Caco-2 (cell line): ENCODE results near the gene CTAG1A. TPM values are rescaled to one million over a fixed set of nuclear protein-coding genes. Genes with fewer than 3 reads are reported as not detected.
"Not testable (repeated sequence)": the region's sequence is repeated elsewhere in the genome, so short reads cannot be mapped to it uniquely, and the experiment has no call there.

Experiments used
- BruUV-seq: library from RNA; stranded (reverse); fragments of 400-500 nt; replicated peaks from 2 replicates; lab custom pipeline; 2021; lab: Mats Ljungman, UMichigan
- CTCF ChIA-PET: fragments of 300-600 bp; sonication (Branson Sonifier 250); formaldehyde crosslinking; loops from one replicate; lab custom pipeline; 2022; ENCODE audit warnings: antibody characterized with exemption; lab: Charles Lee
- POLR2A ChIA-PET: fragments of 300-600 bp; sonication (Branson Sonifier 250); formaldehyde crosslinking; loops from one replicate; lab custom pipeline; 2022; ENCODE audit warnings: antibody characterized with exemption; lab: Charles Lee
- DNase-seq, 2 experiments: peaks; one replicate each; pipeline versions ENCODE4 v3.0.0 to v3.0.0-alpha.2; 2020 to 2022
- H3K27me3 ChIP-seq: replicated peaks from 2 replicates; pipeline ENCODE4 v1.6.0; 2011; ENCODE audit warnings: low read length; ENCODE audit not compliant: control insufficient read depth, insufficient read depth
- H3K36me3 ChIP-seq: 2 replicates; pipeline ENCODE4 v1.5.1; 2011; ENCODE audit warnings: low read length; ENCODE audit not compliant: control insufficient read depth, insufficient read depth
- H3K4me1 ChIP-seq: fragments of 250-450 bp; sonication (Bioruptor Pico); 2 replicates; pipeline ENCODE4 v1.5.1; 2020; ENCODE audit warnings: mild to moderate bottlenecking
- H3K4me3 ChIP-seq: 2 replicates; pipeline ENCODE4 v1.5.1; 2011; ENCODE audit warnings: low read depth, mild to moderate bottlenecking, control low read depth, low read length
- H3K9me3 ChIP-seq: fragments of 250-450 bp; sonication (Bioruptor Pico); 2 replicates; pipeline ENCODE4 v1.5.1; 2020; ENCODE audit warnings: mild to moderate bottlenecking, moderate library complexity
- H3K27ac Mint-ChIP-seq: one replicate; pipeline ENCODE4 v1.8.0; 2022; ENCODE audit warnings: mixed read lengths; ENCODE audit not compliant: unreplicated experiment
- H3K27me3 Mint-ChIP-seq: one replicate; pipeline ENCODE4 v1.8.0; 2022; ENCODE audit warnings: mixed read lengths; ENCODE audit not compliant: insufficient read depth, unreplicated experiment
- H3K36me3 Mint-ChIP-seq: one replicate; pipeline ENCODE4 v1.8.0; 2022; ENCODE audit warnings: mild to moderate bottlenecking, mixed read lengths; ENCODE audit not compliant: insufficient read depth, unreplicated experiment
- H3K4me1 Mint-ChIP-seq: one replicate; pipeline ENCODE4 v1.8.0; 2022; ENCODE audit warnings: low read depth, mixed read lengths; ENCODE audit not compliant: unreplicated experiment
- H3K4me3 Mint-ChIP-seq: one replicate; pipeline ENCODE4 v1.8.0; 2022; ENCODE audit warnings: mild to moderate bottlenecking, moderate library complexity, mixed read lengths; ENCODE audit not compliant: unreplicated experiment
- H3K9me3 Mint-ChIP-seq: one replicate; pipeline ENCODE4 v1.8.0; 2022; ENCODE audit warnings: mixed read lengths; ENCODE audit not compliant: unreplicated experiment
- CTCF ChIP-seq, 2 experiments: fragments of 200-600 bp in 1 of 2; IDR thresholded peaks; 1 replicate in 1 of 2; 2 replicates in 1 of 2; pipeline versions ENCODE4 v1.5.1 to v1.8.0; 2011 to 2022; ENCODE audit warnings: antibody characterized with exemption in 1 of 2, control low read depth in 1 of 2, inconsistent platforms in 1 of 2, low read depth in 1 of 2, low read length in 1 of 2, mild to moderate bottlenecking in 1 of 2, moderate library complexity in 1 of 2; ENCODE audit not compliant: insufficient read depth in 1 of 2, severe bottlenecking in 1 of 2, unreplicated experiment in 1 of 2
- intact Hi-C: fragments of 100-400 bp; cut with micrococcal nuclease; formaldehyde crosslinking; loops from one replicate; pipeline ENCODE4 v1.10.0; 2022; ENCODE audit not compliant: unreplicated experiment
- total RNA-seq: library from RNA; stranded (reverse); gene quantifications from 2 replicates; pipeline ENCODE4 v1.2.3, GENCODE V29; 2022

Gene CTAG1A
- total RNA-seq, 1 experiment from 2014 or later, result not detected

- Mint-ChIP-seq H3K9me3 (no peaks in the 10 kb centered on the region), H3K4me3 (peak within 1 kb of the TSS; percentile 99), H3K27ac (peak within 1 kb of the TSS; percentile 95), H3K36me3 (peaks cover 37% of the 10 kb centered on the region), H3K27me3 (no peaks in the 10 kb centered on the region), H3K4me1 (peaks cover 10% of the 10 kb centered on the region)
- H3K4me1 ChIP-seq, result no peaks in the 10 kb centered on the region; the same call in 1 of the 2 replicates
- TSS peak; percentile 44 for BruUV-seq
- peak; percentile 90 to 92 for DNase-seq
- no peaks in the 10 kb centered on the region for H3K9me3 ChIP-seq
- ChIA-PET CTCF (interaction anchor here (0.7 kb wide), 1 partner anchor 174 kb away, joined by 3 read pairs; no protein-coding TSS in a partner anchor), POLR2A (interaction anchor here (0.6 to 1.2 kb wide), 2 partner anchors 57 to 100 kb away, joined by 3 to 6 read pairs; partner anchors contain the start of gene SLC10A3)
- H3K36me3 ChIP-seq, result no peaks in the 10 kb centered on the region
- intact Hi-C loops, result loop anchor here (1.0 kb wide), 1 partner anchor 31 kb away; the partner anchor contains the start of gene FAM3A
- no peak for TF ChIP-seq CTCF (IDR thresholded peaks at IDR 0.05; ENCODE audit: insufficient read depth in 1 of 2, low read depth in 1 of 2, low read length in 1 of 2, severe bottlenecking in 1 of 2, unreplicated experiment in 1 of 2)
- H3K27me3 ChIP-seq, result no peaks in the 10 kb centered on the region
- H3K4me3 ChIP-seq, result peak within 1 kb of the TSS; percentile 76
These were observed 37.5 kb upstream of the CTAG1A start, which contains the start of gene IKBKG for GRCh38 chrX:154547245-154548027. IKBKG (plus strand) TSS chrX:154547620; CDS start chrX:154552003, 4,383 bp downstream.

GRCh38 chrX:154548028-154548316 is 37.0 kb upstream of the CTAG1A start:
- Mint-ChIP-seq H3K4me3 (peak overlapping the region; percentile 99), H3K9me3 (no peaks in the 10 kb centered on the region), H3K27me3 (no peaks in the 10 kb centered on the region), H3K27ac (peak overlapping the region; percentile 95), H3K36me3 (peaks cover 38% of the 10 kb centered on the region), H3K4me1 (peaks cover 10% of the 10 kb centered on the region)
- Histone ChIP-seq H3K4me3 (peak overlapping the region; percentile 76), H3K27me3 (no peaks in the 10 kb centered on the region), H3K4me1 (no peaks in the 10 kb centered on the region), H3K9me3 (no peaks in the 10 kb centered on the region), H3K36me3 (no peaks in the 10 kb centered on the region; the same call in 1 of the 2 replicates)
- no peak for TF ChIP-seq CTCF (IDR thresholded peaks at IDR 0.05; ENCODE audit: insufficient read depth in 1 of 2, low read depth in 1 of 2, low read length in 1 of 2, severe bottlenecking in 1 of 2, unreplicated experiment in 1 of 2)
- no peak for DNase-seq
- CTCF ChIA-PET, result interaction anchor here (0.7 kb wide), 1 partner anchor 174 kb away, joined by 3 read pairs; no protein-coding TSS in a partner anchor
- no TSS peak for BruUV-seq
- intact Hi-C loops, result no loop called here
- POLR2A ChIA-PET, result interaction anchor here (0.6 to 1.2 kb wide), 2 partner anchors 57 to 100 kb away, joined by 3 to 6 read pairs; partner anchors contain the start of gene SLC10A3

DNA sequence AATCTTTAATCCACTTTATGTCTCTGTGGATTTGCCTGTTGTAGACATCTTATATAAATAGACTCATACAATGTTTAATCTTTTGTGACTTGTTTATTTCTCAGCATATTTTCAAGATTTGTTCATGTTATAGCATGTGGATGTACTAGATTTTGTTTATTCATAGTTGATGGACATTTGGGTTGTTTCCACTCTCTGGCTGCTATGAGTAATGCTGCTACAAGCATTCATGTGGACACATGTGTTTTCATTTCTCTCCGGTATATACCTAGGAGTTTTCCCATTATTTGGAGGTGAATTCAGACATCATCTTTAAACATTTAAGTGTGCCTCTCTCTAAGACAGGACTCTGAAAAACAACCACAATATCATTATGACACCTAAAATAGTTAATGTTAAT is 35.2 kb upstream of the CTAG1A start:
- peaks cover 1% of the 10 kb centered on the region; the same call in 1 of the 2 replicates for H3K36me3 ChIP-seq
- no peak for TF ChIP-seq CTCF (IDR thresholded peaks at IDR 0.05; ENCODE audit: insufficient read depth in 1 of 2, low read depth in 1 of 2, low read length in 1 of 2, severe bottlenecking in 1 of 2, unreplicated experiment in 1 of 2)
- H3K4me3 Mint-ChIP-seq, result peak overlapping the region; percentile 30
- POLR2A ChIA-PET, result no interaction called here
- peaks cover 10% of the 10 kb centered on the region for H3K4me1 Mint-ChIP-seq
- CTCF ChIA-PET, result no interaction called here
- H3K9me3 Mint-ChIP-seq, result no peaks in the 10 kb centered on the region
- H3K27ac Mint-ChIP-seq, result no peak overlapping the region
- no TSS peak for BruUV-seq
- peaks cover 43% of the 10 kb centered on the region for H3K36me3 Mint-ChIP-seq
- H3K9me3 ChIP-seq, result no peaks in the 10 kb centered on the region
- no peak overlapping the region for H3K4me3 ChIP-seq
- intact Hi-C loops, result no loop called here
- no peaks in the 10 kb centered on the region for H3K4me1 ChIP-seq
- H3K27me3 ChIP-seq, result no peaks in the 10 kb centered on the region
- DNase-seq, result no peak
- no peaks in the 10 kb centered on the region for H3K27me3 Mint-ChIP-seq

DNA sequence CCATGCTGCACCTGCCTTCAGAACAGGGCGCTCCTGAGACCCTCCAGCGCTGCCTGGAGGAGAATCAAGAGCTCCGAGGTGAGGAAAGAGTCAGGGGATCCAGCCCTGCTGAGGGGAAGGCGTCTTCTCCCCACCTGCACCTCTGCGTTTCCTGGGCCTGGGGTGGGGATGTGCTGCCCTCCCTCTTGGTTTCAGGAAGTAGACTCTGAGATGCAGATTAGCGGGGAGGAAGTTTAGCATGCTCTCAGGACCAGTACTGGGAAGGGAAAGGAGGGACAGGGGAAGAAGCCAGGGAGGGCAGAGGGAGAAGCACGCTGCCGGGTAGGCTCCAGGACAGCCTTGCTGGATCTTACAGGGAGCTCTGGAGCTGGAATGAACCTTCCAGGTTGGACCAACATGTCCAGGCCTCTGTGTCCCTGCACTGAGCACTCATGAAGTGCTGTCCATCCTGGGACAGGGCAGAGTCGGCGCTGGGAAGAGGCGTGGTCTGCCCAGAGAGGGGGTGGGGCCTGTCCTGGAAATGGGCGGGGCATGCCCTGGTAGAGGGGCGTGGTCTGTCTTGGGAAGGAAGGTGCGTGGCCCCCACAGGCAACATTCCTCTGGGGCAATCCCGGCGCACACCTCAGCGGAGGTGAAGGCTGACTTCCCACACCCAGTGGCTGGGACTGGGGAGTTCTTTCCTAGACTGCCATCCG is 32.7 kb upstream of the CTAG1A start:
- H3K9me3 Mint-ChIP-seq, CTCF ChIA-PET, H3K27ac Mint-ChIP-seq, H3K4me1 ChIP-seq, DNase-seq, H3K36me3 ChIP-seq, H3K27me3 ChIP-seq, H3K27me3 Mint-ChIP-seq, POLR2A ChIA-PET, intact Hi-C loops, BruUV-seq, H3K4me3 Mint-ChIP-seq, H3K9me3 ChIP-seq, H3K4me3 ChIP-seq: not testable (repeated sequence)
- Mint-ChIP-seq H3K36me3 (peaks cover 43% of the 10 kb centered on the region), H3K4me1 (peaks cover 10% of the 10 kb centered on the region)
